T-helper 22 cell (primary cell): Measurements from ENCODE around the gene CPNE1.
"Not testable (repeated sequence)": the region's sequence is repeated elsewhere in the genome, so short reads cannot be mapped to it uniquely, and the experiment has no call there.

Source experiments
- DNase-seq: peaks from one replicate; pipeline ENCODE4 v3.0.0-alpha.2; 2020; ENCODE audit warnings: low read depth

The CPNE1 gene

DNA sequence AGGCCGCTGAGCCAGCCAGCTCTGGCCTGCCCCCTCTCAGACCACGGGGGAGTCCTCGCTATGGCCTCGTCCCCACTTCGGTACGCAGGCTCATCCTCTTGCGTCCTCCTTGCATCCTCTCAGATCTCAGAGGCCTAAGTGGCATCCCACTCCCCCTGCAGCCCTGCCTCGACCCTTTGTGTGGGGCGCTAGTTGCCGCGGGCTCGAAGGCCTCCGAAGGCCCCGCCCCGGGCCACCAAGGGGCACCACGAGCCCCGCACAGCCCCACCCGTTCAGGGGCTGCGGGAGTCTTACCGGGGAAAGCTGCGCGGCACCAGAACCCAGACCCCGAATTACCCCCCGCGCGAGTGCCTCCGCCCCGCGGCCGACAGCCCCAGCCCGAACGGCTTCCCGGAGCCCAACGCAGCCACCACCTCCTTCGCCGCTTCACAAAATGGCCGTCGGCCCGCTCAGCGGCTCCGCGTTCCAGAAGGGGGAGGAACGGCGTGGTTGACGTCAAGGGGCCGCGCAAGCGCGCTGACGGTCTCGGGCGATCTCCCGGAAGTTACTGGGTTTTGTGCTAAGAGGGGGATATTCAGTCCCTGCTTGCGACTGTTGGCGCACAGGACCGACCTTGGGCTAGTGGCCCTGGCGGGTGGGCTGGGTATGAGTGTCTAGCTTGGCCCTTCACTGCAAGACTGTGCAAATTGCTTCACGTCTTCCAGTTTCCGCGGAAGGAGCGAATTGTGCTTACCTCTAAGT lies at the start of gene CPNE1, which contains the start of gene RBM12:
Gene CPNE1 (minus strand): TSS at position 435 of the 741 bp plus-strand sequence. CDS start 31,977 bp downstream, outside the sequence.
Gene RBM12 (minus strand): TSS at position 435 of the 741 bp plus-strand sequence. CDS start 9,578 bp downstream, outside the sequence.
- DNase-seq, result peak; percentile 85

DNA sequence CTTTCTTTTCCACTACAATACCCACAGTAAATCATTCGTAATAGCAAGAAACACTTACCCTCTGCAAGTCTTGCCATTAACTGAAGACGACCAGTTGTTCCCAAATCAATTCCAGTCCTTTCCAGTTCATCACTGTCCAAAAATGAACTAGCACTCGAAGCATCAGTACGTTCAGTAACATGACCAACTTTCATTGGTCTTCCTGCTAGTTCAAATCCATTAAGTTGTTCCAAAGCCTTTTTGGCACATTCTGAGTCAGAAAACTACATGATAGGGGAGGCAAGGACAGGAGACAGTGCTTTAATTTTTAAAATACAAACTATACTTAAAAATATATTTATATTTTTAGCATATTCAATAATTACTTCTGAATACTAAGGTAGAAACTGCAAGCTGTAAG lies 49.4 kb upstream of the CPNE1 start:
- no peak for DNase-seq

DNA sequence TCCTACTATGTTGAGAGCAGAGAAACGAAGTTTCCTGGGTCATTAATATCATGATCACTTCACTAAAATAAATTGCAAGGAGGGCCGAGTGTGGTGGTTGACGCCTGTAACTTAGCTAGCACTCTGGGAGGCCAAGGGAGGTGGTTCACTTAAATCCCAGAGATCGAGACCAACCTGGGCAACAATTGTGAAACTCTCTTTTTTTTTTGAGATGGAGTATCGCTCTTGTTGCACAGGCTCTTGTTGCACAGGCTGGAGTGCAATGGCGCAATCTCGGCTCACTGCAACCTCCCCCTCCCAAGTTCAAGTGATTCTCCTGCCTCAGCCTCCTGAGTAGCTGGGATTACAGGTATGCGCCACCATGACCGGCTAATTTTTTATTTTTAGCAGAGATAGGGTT lies 48.4 kb upstream of the CPNE1 start:
- not testable (repeated sequence) for DNase-seq

DNA sequence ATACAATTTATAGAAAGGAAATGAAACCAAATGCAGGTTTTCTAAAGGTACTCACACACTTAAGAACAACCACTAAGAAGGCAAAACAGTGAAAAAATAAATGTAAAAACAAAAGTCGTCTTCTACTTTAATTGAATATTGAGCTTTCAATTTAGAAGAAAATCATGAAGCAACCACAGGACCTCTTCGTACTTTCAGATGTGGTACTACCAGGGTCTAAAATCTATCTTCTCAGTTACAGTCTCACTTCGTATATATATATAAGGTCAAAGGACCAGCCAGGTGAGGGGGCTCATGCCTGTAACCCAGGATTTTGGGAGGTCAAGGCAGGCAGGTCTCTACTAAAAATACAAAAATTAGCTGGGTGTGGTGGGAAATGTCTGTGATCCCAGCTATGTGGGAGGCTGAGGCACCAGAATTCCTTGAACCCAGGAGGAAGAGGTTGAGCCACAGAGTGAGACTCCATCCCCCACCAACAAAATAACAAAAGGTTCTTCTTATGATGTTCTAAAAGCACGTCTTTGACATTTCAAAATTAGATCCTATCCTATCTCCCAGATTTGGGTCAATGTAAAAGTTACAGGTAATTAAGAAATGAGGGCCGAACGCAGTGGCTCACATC lies 47.0 kb upstream of the CPNE1 start:
- no peak for DNase-seq

DNA sequence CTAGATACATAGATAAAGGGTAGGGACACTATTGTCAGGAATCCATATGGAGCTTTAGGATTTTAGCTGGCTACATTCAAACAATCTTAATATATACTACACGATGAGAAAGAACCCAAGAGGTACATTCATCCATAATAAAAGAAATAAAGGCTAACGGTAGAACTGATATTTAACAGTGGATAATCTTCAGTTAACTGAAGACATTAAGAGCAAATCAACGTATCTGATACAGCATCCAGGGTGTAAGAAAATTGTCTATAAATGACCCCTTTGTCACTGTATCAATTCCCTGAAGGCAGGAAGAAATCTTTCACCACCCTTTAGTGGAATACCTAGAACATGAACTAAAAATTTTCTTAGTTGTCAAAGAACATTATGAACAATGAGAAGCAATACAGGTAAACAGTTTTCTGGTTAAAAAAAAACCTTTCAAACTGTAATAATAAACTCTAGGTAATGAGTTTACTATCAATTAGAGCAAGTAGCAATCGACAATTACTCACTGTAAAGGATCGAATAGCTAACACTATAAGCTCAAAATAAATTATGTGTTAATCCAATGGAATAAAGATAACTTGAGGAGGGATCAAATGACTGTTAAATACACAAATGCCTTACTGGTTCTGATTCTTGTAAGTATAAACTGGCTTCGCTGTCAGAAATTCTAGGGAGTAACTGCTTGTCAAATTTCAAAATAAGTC lies 46.3 kb upstream of the CPNE1 start:
- DNase-seq, result no peak

DNA sequence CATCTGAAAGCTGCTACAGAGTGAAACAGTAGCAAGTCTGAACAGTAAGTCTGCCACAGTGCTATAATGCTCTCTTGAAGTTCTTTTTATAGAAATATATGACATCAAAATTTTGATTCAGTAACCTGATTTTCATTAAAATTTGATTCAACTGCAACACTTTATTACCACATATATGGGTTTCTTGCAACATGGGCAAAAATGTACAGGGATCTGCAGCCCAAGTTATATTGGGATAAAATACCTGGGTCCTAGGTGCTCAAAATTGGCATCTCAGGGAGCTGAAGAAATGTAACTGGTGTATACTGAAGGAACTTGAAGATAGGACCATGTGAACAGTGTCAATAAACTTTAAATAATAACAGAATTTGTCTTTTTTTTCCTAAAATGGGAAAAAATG lies 45.3 kb upstream of the CPNE1 start:
- no peak for DNase-seq

DNA sequence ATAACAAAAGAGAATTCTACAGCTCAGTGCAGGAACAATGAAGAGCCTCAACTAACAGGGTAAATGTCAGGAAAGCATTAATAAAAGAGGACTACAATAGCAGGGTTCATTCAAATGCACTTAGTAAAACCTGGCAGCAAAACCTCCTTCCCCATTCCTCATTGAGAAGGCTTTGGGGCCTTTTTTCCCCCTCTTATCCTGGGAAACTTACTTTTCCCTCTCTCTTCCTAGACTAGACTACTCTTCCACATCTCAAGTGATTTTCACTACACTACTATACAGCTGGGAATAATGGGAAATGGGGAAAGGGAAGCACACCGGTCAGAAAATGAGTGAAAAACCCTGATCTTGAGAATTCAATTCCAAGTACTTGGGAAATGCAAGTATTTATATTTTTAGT lies 44.6 kb upstream of the CPNE1 start:
- no peak for DNase-seq

DNA sequence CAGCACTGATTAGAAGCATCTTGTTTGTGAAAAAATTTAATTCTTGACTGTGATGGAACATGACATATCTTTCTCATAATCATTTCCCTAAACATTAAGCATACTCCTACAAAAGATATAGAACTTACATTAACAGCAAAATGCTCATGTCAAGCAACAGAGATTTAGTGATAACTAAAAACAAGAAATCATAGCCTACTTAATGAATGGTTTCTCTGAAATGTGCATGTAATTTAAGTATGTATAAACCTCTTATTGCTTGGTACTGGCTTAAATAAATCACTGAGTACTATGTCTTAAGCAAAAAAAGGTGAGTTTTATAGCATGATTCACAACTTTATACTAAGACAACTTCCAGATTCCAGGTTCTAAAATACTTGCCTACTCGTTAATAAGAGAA lies 43.8 kb upstream of the CPNE1 start:
- no peak for DNase-seq

DNA sequence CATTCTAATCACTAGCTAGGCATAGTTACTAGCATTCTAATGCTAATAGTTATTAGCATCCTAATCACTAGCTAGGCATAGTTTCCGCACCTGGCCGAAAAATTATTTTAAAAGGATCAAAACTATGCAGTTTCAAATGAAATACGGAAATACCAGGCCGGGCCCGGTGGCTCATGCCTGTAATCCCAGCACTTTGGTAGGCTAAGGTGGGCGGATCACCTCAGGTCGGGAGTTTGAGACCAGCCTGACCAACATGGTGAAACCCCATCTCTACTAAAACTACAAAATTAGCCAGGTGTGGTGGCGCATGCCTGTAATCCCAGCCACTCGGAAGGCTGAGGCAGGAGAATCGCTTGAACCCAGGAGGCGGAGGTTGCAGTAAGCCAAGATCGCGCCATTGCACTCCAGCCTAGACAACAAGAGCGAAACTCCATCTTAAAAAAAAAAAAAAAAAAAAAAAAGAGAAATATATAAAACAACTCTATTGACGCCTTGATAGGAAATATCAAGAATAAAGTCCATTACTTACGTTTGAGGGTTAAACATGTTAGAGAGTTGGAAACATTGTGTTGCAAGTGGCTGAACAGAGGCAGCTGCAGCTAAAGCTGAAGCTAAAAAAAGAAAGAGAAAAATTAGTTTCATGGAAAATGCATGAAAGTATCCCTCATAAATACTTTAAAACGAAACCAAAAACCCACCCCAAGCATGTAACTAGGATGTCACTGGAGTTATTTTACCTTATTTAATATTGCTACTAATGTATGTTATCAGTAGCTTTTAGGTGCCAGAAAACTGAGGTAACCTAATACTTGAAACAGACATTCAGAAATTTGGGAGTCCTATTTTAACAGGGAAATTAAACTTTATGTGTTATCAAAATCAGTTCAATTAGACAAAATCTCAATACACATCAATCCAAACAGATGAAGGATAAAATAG lies 42.2 kb upstream of the CPNE1 start:
- not testable (repeated sequence) for DNase-seq

DNA sequence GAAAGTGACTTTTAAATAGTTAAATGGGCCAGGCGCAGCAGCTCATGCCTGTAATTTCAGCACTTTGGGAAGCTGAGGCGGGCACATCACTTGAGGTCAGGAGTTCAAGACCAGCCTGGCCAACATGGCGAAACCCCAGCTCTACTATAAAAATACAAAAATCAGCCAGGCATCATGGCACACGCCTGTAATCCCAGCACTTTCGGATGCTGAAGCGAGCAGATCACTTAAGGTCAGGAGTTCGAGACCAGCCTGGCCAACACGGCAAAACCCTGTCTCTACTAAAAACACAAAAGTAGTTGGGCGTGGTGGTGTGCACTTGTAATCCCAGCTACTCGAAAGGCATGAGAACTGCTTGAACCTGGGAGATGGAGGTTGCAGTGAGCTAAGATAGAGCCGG lies 41.2 kb upstream of the CPNE1 start:
- not testable (repeated sequence) for DNase-seq

DNA sequence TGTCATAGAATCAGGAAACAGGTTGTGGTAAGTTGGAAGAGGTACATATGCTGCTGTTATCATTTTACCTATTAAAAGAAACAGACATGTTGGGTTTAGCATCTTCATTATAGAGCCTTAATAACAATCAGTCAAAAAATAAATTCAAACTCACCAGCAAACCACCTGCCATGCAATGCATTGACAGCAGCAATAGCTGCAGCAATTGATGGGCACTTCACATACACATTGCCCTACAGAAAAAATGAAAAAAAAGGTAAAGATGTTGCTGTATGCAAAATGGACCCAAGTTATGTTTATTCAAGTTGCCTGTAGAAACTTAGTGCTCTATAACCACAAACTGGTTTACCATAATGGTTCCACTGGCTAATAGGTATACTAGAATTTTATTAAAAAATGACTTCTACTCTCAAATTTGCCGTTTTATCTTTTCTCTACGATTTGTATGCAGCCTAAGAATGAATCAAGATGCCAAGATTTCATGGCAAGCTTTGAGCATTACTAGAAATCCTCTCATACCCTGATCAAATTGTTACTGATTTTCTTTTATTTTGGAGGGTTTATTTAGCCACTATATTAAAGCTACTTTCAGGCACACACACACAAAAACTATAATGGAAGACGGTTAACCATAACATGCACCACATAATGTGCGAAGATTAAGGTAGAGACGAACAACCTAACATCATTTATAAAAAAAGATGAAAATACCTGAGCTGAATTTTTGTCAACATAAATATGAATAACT lies 40.0 kb upstream of the CPNE1 start:
- DNase-seq, result no peak

DNA sequence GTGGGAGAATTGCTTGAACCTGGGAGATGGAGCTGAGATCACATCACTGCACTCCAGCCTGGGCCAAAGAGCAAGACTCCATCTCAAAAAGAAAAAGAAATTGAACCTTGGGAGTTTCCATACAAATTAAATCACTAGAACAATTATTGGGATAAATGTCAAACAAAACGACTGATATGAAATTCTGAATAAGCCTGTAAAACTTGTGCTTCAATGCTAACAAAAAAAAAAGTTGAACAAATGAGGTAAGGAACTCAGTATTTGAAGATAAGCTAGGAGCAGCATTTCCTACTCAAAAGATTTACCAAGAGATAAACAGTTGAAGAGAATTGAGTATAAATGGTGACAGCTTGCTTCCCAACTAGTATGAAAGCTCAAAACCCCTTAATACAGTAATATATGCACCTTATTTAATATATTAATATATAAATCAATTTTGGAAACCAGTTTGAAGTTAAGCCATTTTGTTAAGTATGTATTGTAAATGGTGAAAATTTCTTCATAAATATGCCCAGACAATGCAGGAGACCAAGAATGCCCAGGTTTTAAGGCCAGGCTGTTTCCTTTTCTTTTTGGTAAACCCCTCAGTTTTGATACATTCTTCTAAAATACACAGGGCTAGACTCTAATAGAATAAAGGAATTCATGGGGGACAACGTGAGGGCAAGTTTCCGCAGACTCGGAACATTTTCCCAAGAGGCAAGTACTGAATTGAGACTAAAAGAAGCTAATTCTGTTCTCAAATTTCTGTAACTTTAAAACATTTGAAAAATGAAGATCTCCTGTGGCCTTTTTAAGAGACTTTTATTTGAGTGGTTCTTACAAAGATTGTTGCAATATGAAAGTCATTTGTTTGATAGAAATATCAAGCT lies 38.4 kb upstream of the CPNE1 start:
- no peak for DNase-seq

DNA sequence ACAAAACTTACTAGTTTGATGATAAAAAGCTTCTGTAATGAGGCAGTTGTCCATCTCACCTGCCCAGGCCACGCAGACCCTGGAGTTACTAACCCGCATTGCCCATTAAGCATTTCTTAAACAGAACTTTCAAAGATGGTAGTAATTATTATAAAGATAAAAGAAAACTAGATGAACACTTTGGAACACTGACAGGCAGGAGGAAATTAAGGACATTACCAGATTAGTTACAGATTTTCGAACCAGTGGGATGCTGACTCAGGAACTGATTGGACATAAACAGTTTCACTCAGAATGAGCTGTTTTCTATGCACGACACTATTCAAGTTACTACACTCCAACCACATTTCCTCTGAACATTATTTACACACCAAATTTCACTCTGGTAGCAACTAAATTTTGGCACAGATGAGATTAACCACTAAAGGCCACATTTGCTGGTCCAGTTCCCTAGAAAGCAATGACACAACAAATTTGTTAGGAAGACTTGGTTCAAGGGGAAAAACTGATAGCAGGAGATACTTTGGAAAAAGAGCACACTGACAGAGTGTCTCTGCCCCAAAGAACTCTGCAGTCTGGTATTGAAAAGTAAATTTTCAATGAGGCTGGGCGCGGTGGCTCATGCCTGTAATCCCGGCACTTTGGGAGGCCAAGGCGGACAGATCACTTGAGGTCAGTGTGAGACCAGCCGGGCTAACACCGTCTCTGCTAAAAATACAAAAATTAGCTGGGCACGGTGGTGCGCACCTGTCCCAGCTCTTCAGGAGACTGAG lies 37.5 kb upstream of the CPNE1 start:
- DNase-seq, result no peak

DNA sequence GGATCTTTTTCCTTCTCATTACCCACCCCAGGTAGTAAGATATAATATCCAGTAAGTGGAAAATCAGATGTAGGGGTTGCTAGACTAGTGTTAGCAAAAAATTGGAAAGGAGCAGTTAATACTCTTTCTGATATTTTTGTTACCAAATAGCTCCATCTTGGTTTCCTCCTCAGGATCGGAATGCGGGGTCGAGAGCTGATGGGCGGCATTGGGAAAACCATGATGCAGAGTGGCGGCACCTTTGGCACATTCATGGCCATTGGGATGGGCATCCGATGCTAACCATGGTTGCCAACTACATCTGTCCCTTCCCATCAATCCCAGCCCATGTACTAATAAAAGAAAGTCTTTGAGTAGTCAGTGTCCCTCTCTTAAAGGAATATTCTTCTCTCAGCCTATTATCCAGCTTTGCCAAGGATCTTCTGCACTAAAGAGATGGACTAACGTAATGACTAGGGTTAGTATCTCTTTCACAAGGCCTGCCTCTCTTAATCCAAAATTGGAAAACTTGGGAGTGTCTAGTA lies 36.0 kb upstream of the CPNE1 start:
- DNase-seq, result no peak

DNA sequence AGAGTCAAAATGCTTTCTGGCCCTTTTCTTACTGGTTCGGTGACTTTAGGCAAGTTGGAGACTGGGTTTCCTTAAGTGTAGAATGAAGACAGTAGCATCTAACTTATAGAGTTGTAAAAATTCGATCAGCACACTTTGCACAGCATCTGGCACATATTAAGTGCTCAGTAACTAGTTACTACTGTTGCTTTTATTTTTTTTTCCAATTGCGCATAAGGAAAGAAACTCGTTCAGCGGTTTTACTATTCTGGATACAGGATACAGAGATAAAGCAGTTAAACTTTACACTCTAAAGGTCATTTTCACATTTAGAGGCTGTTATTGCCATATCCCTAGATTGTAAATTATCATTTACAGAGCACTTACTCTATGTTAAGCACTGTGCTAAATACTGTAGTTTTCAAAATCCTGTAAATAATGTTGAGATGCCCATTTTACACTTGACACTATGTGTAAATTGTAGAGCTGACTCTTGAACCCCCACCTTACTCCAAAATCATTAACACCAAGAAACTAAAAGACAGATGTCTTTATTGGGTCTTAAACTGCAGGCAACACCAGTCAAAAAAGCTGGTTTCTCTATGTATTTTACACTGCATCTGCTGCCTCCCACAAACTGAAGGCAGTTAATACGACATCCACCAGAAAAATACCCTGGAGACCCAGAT lies 35.4 kb upstream of the CPNE1 start:
- no peak for DNase-seq

DNA sequence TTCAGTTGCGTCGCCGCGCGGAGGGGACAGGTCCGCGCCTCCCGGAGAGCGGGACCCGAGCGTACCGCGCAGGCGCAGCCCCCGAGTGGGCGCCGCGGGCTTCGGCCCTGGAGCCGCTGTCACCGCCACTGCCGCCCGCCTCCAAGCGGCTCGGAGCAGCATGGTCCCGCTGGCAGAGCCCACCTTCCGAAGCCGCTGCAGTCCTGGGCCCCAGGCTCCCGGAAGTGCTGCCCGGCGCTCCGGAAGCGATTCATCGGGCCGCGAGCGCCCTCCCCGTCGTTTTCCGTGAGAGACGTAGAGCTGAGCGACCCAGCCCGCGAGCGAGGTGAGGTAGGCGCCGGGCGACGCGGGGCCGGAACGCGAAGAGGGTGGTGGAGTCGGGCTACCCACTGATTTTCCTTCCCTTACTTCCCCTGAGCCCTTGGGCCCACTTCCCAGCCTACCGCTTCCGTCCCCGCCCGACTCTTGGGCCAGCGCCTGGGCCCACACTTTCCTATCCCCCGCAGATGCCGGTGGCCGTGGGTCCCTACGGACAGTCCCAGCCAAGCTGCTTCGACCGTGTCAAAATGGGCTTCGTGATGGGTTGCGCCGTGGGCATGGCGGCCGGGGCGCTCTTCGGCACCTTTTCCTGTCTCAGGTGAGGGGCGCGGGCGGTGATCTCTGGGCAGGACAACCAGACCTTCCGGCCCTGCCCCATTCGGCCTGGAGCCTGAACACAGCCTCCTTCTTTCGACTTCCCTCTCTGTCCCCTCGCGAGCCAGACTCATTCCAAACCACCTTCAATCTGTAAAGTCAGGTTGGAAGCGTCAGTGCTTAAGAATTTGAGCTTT lies 34.6 kb upstream of the CPNE1 start, which contains the start of the genes NFS1 and ROMO1:
Gene NFS1 (minus strand): TSS at position 226 of the 830 bp plus-strand sequence. CDS start 64 bp downstream, at position 162.
Gene ROMO1 (plus strand): TSS at position 279 of the 830 bp plus-strand sequence. CDS start 228 bp downstream, at position 507.
- DNase-seq, result peak; percentile 79
